Mesenchymal stem cell (in vitro differentiated cells and primary cell): ENCODE results near the gene SLC12A6.
A peak's percentile ranks its signal among the peaks of the same experiment; 100 is the strongest.

Experiments
- DNase-seq: peaks from one replicate; pipeline ENCODE4 v3.0.0-alpha.2; 2013
- H2AFZ ChIP-seq: one replicate; pipeline ENCODE4 v1.6.1; 2013; ENCODE audit warnings: low read depth, mild to moderate bottlenecking, control low read depth, inconsistent platforms, low read length, moderate library complexity
- H2AK5ac ChIP-seq: 2 replicates; pipeline ENCODE4 v1.6.1; 2013; ENCODE audit warnings: low read length, moderate library complexity, mild to moderate bottlenecking, inconsistent platforms; ENCODE audit not compliant: severe bottlenecking
- H2BK120ac ChIP-seq: one replicate; pipeline ENCODE4 v1.6.1; 2013; ENCODE audit warnings: low read depth, mild to moderate bottlenecking, inconsistent platforms, low read length, moderate library complexity
- H2BK12ac ChIP-seq, 2 experiments: one replicate each; pipeline ENCODE4 v1.6.1; 2013; ENCODE audit warnings: inconsistent platforms in 2 of 2, low read length in 2 of 2, mild to moderate bottlenecking in 2 of 2, moderate library complexity in 2 of 2, control low read depth in 1 of 2
- H2BK15ac ChIP-seq: one replicate; pipeline ENCODE4 v1.6.1; 2013; ENCODE audit warnings: mild to moderate bottlenecking, low read depth, inconsistent platforms; ENCODE audit not compliant: poor library complexity, severe bottlenecking
- H2BK5ac ChIP-seq: 2 replicates; pipeline ENCODE4 v1.6.1; 2013; ENCODE audit warnings: low read depth, mild to moderate bottlenecking, low read length, control low read depth, inconsistent platforms; ENCODE audit not compliant: poor library complexity, severe bottlenecking
- H3K14ac ChIP-seq, 2 experiments: one replicate each; pipeline ENCODE4 v1.6.1; 2013; ENCODE audit warnings: inconsistent platforms in 2 of 2, low read length in 2 of 2, control low read depth in 1 of 2, mild to moderate bottlenecking in 1 of 2, moderate library complexity in 1 of 2
- H3K18ac ChIP-seq, 2 experiments: one replicate each; pipeline ENCODE4 v1.6.1; 2013; ENCODE audit warnings: inconsistent platforms in 2 of 2, low read length in 2 of 2, control low read depth in 1 of 2, low read depth in 1 of 2, mild to moderate bottlenecking in 1 of 2
- H3K23ac ChIP-seq, 2 experiments: one replicate each; pipeline ENCODE4 v1.6.1; 2013; ENCODE audit warnings: inconsistent platforms in 2 of 2, low read length in 2 of 2, mild to moderate bottlenecking in 2 of 2, moderate library complexity in 2 of 2, control low read depth in 1 of 2
- H3K27ac ChIP-seq: 2 replicates; pipeline ENCODE4 v1.5.1; 2013; ENCODE audit warnings: mild to moderate bottlenecking, moderate library complexity, low read length, control low read depth, inconsistent platforms; ENCODE audit not compliant: poor library complexity, severe bottlenecking
- H3K27me3 ChIP-seq, 2 experiments: 2 replicates each; pipeline versions ENCODE4 v1.6.1 to v1.7.0; 2013; ENCODE audit warnings: low read length in 2 of 2, mild to moderate bottlenecking in 2 of 2, moderate library complexity in 2 of 2, control low read depth in 1 of 2, inconsistent platforms in 1 of 2; ENCODE audit not compliant: control insufficient read depth in 1 of 2, insufficient read depth in 1 of 2
- H3K36me3 ChIP-seq, 2 experiments: 2 replicates each; pipeline versions ENCODE4 v1.6.1 to v1.7.0; 2013; ENCODE audit warnings: low read length in 2 of 2, control low read depth in 1 of 2, inconsistent platforms in 1 of 2, low read depth in 1 of 2, mild to moderate bottlenecking in 1 of 2; ENCODE audit not compliant: insufficient read depth in 2 of 2, control insufficient read depth in 1 of 2
- H3K4ac ChIP-seq, 2 experiments: one replicate each; pipeline ENCODE4 v1.6.1; 2013; ENCODE audit warnings: inconsistent platforms in 2 of 2, low read length in 2 of 2, mild to moderate bottlenecking in 2 of 2, moderate library complexity in 2 of 2, control low read depth in 1 of 2, low read depth in 1 of 2
- H3K4me1 ChIP-seq: 2 replicates; pipeline ENCODE4 v1.6.1; 2013; ENCODE audit warnings: low read depth, low read length, control low read depth; ENCODE audit not compliant: control insufficient read depth, insufficient read depth
- H3K4me2 ChIP-seq: 2 replicates; pipeline ENCODE4 v1.6.1; 2013; ENCODE audit warnings: low read length, mild to moderate bottlenecking, inconsistent platforms; ENCODE audit not compliant: poor library complexity, severe bottlenecking
- H3K4me3 ChIP-seq, 2 experiments: 2 replicates each; pipeline versions ENCODE4 v1.5.1 to v1.7.0; 2013; ENCODE audit warnings: low read length in 2 of 2, mild to moderate bottlenecking in 2 of 2, control low read depth in 1 of 2, low read depth in 1 of 2; ENCODE audit not compliant: insufficient read depth in 1 of 2
- H3K79me1 ChIP-seq: replicated peaks from 2 replicates; pipeline ENCODE4 v1.6.1; 2013; ENCODE audit warnings: mild to moderate bottlenecking, control low read depth, low read length, inconsistent platforms; ENCODE audit not compliant: poor library complexity, severe bottlenecking
- H3K9ac ChIP-seq: 2 replicates; pipeline ENCODE4 v1.7.0; 2013; ENCODE audit warnings: mild to moderate bottlenecking, low read length, moderate library complexity
- H3K9me3 ChIP-seq: 2 replicates; pipeline ENCODE4 v1.7.0; 2013; ENCODE audit warnings: mild to moderate bottlenecking, low read length; ENCODE audit not compliant: control insufficient read depth
- H4K8ac ChIP-seq: one replicate; pipeline ENCODE4 v1.6.1; 2013; ENCODE audit warnings: inconsistent platforms, mild to moderate bottlenecking, low read length, moderate library complexity
- H4K91ac ChIP-seq: one replicate; pipeline ENCODE4 v1.6.1; 2013; ENCODE audit warnings: mild to moderate bottlenecking, low read length, inconsistent platforms
- WGBS: methylation state at CpG from one replicate; pipeline ENCODE4 v1.1.7; 2013; ENCODE audit warnings: mixed read lengths; 5-methylcytosine and 5-hydroxymethylcytosine counted together

SLC12A6 gene

GRCh38 chr15:34314491-34315490 lies 22.8 kb downstream of the SLC12A6 start:
- Histone ChIP-seq H3K4ac (no peak overlapping the region), H2BK15ac (no peak overlapping the region), H2AK5ac (no peak overlapping the region), H3K4me2 (no peak overlapping the region), H4K91ac (no peak overlapping the region), H2BK12ac (no peak overlapping the region), H3K18ac (no peak overlapping the region), H2BK120ac (no peak overlapping the region), H3K14ac (no peak overlapping the region), H3K9me3 (no peaks in the 10 kb centered on the region), H3K36me3 (peaks cover 0 to 9% of the 10 kb centered on the region in 2 experiments), H2AFZ (no peak overlapping the region), H2BK5ac (no peak overlapping the region), H3K27ac (no peak overlapping the region), H3K23ac (no peak overlapping the region), H3K4me3 (no peak overlapping the region), H3K9ac (no peak overlapping the region), H3K27me3 (no peaks in the 10 kb centered on the region), H3K79me1 (peaks cover 13% of the 10 kb centered on the region), H4K8ac (no peak overlapping the region), H3K4me1 (no peaks in the 10 kb centered on the region)
- no peak for DNase-seq
- 96% methylated on average over 2 of the region's 3 CpGs for WGBS

- H3K27ac ChIP-seq = no peak overlapping the region
- no peak overlapping the region for H3K4me2 ChIP-seq
- H3K18ac ChIP-seq = no peak overlapping the region
- 83% methylated on average over 1 of the region's 1 CpG for WGBS
- H2BK120ac ChIP-seq = no peak overlapping the region
- H3K36me3 ChIP-seq = peaks cover 0 to 9% of the 10 kb centered on the region in 2 experiments
- H3K14ac ChIP-seq = no peak overlapping the region
- no peak overlapping the region for H4K8ac ChIP-seq
- no peak overlapping the region for H3K23ac ChIP-seq
- H2BK15ac ChIP-seq = no peak overlapping the region
- no peaks in the 10 kb centered on the region for H3K4me1 ChIP-seq
- no peak overlapping the region for H2AFZ ChIP-seq
- H3K4ac ChIP-seq = no peak overlapping the region
- no peak for DNase-seq
- H2BK12ac ChIP-seq = no peak overlapping the region
- no peak overlapping the region for H2BK5ac ChIP-seq
- no peak overlapping the region for H2AK5ac ChIP-seq
- H3K27me3 ChIP-seq = no peaks in the 10 kb centered on the region
- no peak overlapping the region for H4K91ac ChIP-seq
- no peak overlapping the region for H3K4me3 ChIP-seq
- H3K9ac ChIP-seq = no peak overlapping the region
- no peaks in the 10 kb centered on the region for H3K9me3 ChIP-seq
- peaks cover 10% of the 10 kb centered on the region for H3K79me1 ChIP-seq
Measured at GRCh38 chr15:34311563-34311962, 26.0 kb downstream of the SLC12A6 start.

GRCh38 chr15:34304613-34305012 lies 33.0 kb downstream of the SLC12A6 start:
- Histone ChIP-seq H2BK12ac (no peak overlapping the region), H3K4ac (no peak overlapping the region), H3K36me3 (no peaks in the 10 kb centered on the region), H3K9ac (no peak overlapping the region), H3K27ac (no peak overlapping the region), H2BK5ac (no peak overlapping the region), H3K18ac (no peak overlapping the region), H3K14ac (no peak overlapping the region), H4K8ac (no peak overlapping the region), H3K79me1 (peaks cover 5% of the 10 kb centered on the region), H3K9me3 (no peaks in the 10 kb centered on the region), H3K27me3 (no peaks in the 10 kb centered on the region), H3K4me2 (no peak overlapping the region), H3K4me3 (no peak overlapping the region), H3K4me1 (no peaks in the 10 kb centered on the region), H2AFZ (no peak overlapping the region), H2AK5ac (no peak overlapping the region), H2BK15ac (no peak overlapping the region), H3K23ac (no peak overlapping the region), H2BK120ac (no peak overlapping the region), H4K91ac (no peak overlapping the region)
- DNase-seq = peak; percentile 62

GRCh38 chr15:34301058-34301457 lies 36.5 kb downstream of the SLC12A6 start:
- 93% methylated on average over 3 of the region's 3 CpGs for WGBS

More at GRCh38 chr15:34301058-34301457, 36.5 kb downstream of the SLC12A6 start:
- Histone ChIP-seq H3K27me3 (no peaks in the 10 kb centered on the region), H3K4me3 (no peak overlapping the region), H3K27ac (no peak overlapping the region), H2AK5ac (no peak overlapping the region), H3K9me3 (no peaks in the 10 kb centered on the region), H3K79me1 (peaks cover 5% of the 10 kb centered on the region), H3K4me2 (no peak overlapping the region), H2BK5ac (no peak overlapping the region), H2BK15ac (no peak overlapping the region), H2BK12ac (no peak overlapping the region), H2BK120ac (no peak overlapping the region), H3K36me3 (no peaks in the 10 kb centered on the region), H3K18ac (no peak overlapping the region), H4K91ac (no peak overlapping the region), H3K4me1 (no peaks in the 10 kb centered on the region), H4K8ac (no peak overlapping the region), H3K9ac (no peak overlapping the region), H3K4ac (no peak overlapping the region), H3K23ac (no peak overlapping the region), H2AFZ (no peak overlapping the region), H3K14ac (no peak overlapping the region)
- no peak for DNase-seq
